Heart right ventricle (tissue), 16 donors: ENCODE results near the gene GPSM1. TPM values are rescaled to one million over a fixed set of nuclear protein-coding genes. Genes with fewer than 3 reads are reported as not detected.

ENCODE experiments used
- ATAC-seq, 8 donors: fragments of 200-7000 bp; cut with Tn5 transposase; one replicate each; pipeline ENCODE4 v1.9.1; 2020; ENCODE audit warnings: mild to moderate bottlenecking in 8 of 8, moderate library complexity in 8 of 8, moderate number of reproducible peaks in 1 of 8
- DNase-seq, 2 donors: peaks; one replicate each; pipeline ENCODE4 v3.0.0-alpha.2; 2020
- H3K27ac ChIP-seq, 10 donors: fragments of 200-600 bp; sonication (generic) in 2 of 10; one replicate each; pipeline versions ENCODE4 v1.5.0 to v1.8.0; 2020 to 2022; ENCODE audit warnings: mild to moderate bottlenecking in 3 of 10
- H3K27me3 ChIP-seq, 7 donors: fragments of 200-600 bp; one replicate each; pipeline ENCODE4 v1.8.0; 2021 to 2022; ENCODE audit warnings: mild to moderate bottlenecking in 2 of 7
- H3K36me3 ChIP-seq, 9 donors: fragments of 200-600 bp; sonication (generic) in 1 of 9; one replicate each; pipeline versions ENCODE4 v1.5.0 to v1.8.0; 2020 to 2022; ENCODE audit warnings: mild to moderate bottlenecking in 2 of 9
- H3K4me1 ChIP-seq, 9 donors: fragments of 200-600 bp; sonication (generic) in 1 of 9; one replicate each; pipeline versions ENCODE4 v1.5.0 to v1.8.0; 2020 to 2022; ENCODE audit warnings: mild to moderate bottlenecking in 4 of 9
- H3K4me3 ChIP-seq, 10 donors: fragments of 200-600 bp; sonication (generic) in 2 of 10; one replicate each; pipeline versions ENCODE4 v1.5.0 to v1.8.0; 2020 to 2022; ENCODE audit warnings: mild to moderate bottlenecking in 7 of 10, moderate library complexity in 2 of 10
- H3K9me3 ChIP-seq, 11 donors: fragments of 200-600 bp in 10 of 11; sonication (generic) in 2 of 11; one replicate each; pipeline versions ENCODE4 v1.5.0 to v1.8.0; 2013 to 2022; ENCODE audit warnings: mild to moderate bottlenecking in 2 of 11, control low read depth in 1 of 11, moderate library complexity in 1 of 11
- WGBS, 2 donors: extraction: QIAGEN DNeasy Blood & Tissue Kit; methylation state at CpG; one replicate each; pipeline ENCODE4 v1.1.7; 2013; ENCODE audit warnings: inconsistent platforms in 1 of 2; 5-methylcytosine and 5-hydroxymethylcytosine counted together
- intact Hi-C, 10 donors: fragments of 100-400 bp; cut with DNase I; formaldehyde crosslinking; loops; one replicate each; pipeline versions ENCODE4 v1.11.1 to v1.14.2; 2022
- polyA plus RNA-seq, 2 donors: library from polyadenylated mRNA; stranded (reverse); fragments of 200-250 nt; gene quantifications; one replicate each; pipeline ENCODE4 v1.2.3, GENCODE V29; 2013
- total RNA-seq, 10 donors: library from RNA; stranded (reverse); fragmentation: NEBNext Ultra II Directional in 3 of 10; extraction: Animal tissue kit (Norgen Biotek cat#: 25700) in 3 of 10; gene quantifications; one replicate each; pipeline versions ENCODE4 v1.2.1 to v1.2.4, GENCODE V29; 2021 to 2023
- TF ChIP-seq, protein P1 (sequence below), 9 donors: fragments of 200-600 bp; sonication (generic) in 2 of 9; IDR thresholded peaks; one replicate each; pipeline versions ENCODE4 v1.5.0 to v1.8.0; 2021 to 2022; ENCODE audit warnings: antibody characterized with exemption in 9 of 9, mild to moderate bottlenecking in 5 of 9, moderate library complexity in 1 of 9
- donor health status: Arrhythmogenic right ventricular cardiomyopathy.
- donor health status: ischemic (EF 13 %, LVEDD 7.1; RV severe dilation, severe dysfunction).
- donor health status: healthy with polysubstance abuse.
- donor health status: DM: no; HTN: yes; CAD: no.
- donor health status: DM: no; HTN: no; CAD: no.
- donor health status: ischemic (EF 25% LVEDD 6.9; RV normal size, moderate dysfunction).
- donor health status: ischemic (EF 25% LVEDD 5.7; RV mildly dilated, moderate dysfunction).
- donor health status: healthy.
- donor health status: DM: yes; HTN: yes; CAD: no.
- donor health status: Ischemic cardiomyopathy.
- donor health status: ischemic (EF 35%, LVEDD 5.7; RV mildly dilated, moderate dysfunction).
- donor health status: nonischemic (EF 11% LVEDD 7.7; RV severe dilation, severe dysfunction).
- donor health status: DM: yes; HTN: yes; CAD: no.
- donor health status: PGD.
- donor health status: ischemic (EF 29% LVEDD 5.4; RV normal size, mild dysfunction).
- donor health status: nonischemic (EF 23%, LVEDD 6.1; RV moderate dilation, normal function).

The GPSM1 gene
- total and polyA plus RNA-seq, 12 donors, result 19.4 to 87.8 (median 25.8) TPM

DNA sequence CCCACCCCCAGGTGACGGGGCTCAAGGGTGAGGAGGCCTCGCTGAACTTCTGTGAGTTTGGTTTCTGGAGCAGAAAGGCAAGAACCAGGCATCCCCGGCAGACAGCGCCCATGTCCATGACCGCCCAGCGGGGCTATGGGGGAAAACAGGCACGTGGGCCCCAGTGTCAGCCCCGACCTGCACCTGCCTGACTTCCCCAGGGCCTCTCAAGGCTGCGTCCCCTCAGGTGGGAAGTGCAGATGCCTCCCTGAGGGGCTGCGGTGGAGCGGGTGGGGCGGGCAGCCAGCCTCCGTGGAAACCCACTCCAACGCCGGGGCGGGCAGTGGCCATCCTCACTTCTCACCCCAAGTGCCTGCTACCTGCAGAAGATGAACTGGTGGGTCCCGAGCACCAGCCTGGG, 53.0 kb downstream of the GPSM1 start:
- Histone ChIP-seq H3K4me3 (no peak overlapping the region), H3K4me1 (peaks cover 0 to 15% (median 3%) of the 10 kb centered on the region in 9 donors), H3K27ac (no peak overlapping the region), H3K9me3 (no peaks in the 10 kb centered on the region), H3K36me3 (peaks cover 0 to 78% (median 14%) of the 10 kb centered on the region in 9 donors), H3K27me3 (no peaks in the 10 kb centered on the region)
- TF ChIP-seq, protein P1, sequence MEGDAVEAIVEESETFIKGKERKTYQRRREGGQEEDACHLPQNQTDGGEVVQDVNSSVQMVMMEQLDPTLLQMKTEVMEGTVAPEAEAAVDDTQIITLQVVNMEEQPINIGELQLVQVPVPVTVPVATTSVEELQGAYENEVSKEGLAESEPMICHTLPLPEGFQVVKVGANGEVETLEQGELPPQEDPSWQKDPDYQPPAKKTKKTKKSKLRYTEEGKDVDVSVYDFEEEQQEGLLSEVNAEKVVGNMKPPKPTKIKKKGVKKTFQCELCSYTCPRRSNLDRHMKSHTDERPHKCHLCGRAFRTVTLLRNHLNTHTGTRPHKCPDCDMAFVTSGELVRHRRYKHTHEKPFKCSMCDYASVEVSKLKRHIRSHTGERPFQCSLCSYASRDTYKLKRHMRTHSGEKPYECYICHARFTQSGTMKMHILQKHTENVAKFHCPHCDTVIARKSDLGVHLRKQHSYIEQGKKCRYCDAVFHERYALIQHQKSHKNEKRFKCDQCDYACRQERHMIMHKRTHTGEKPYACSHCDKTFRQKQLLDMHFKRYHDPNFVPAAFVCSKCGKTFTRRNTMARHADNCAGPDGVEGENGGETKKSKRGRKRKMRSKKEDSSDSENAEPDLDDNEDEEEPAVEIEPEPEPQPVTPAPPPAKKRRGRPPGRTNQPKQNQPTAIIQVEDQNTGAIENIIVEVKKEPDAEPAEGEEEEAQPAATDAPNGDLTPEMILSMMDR (IDR thresholded peaks at IDR 0.05), result no peak
- DNase-seq, result no peak
- intact Hi-C loops, result no loop called here
- no peak for ATAC-seq
- 94 to 95% methylated on average over 17 of the region's 17 CpGs for WGBS, 2 donors

- peak in 1 of 2 donors; percentile 67 for DNase-seq
- Histone ChIP-seq H3K36me3 (peaks cover 0 to 85% (median 21%) of the 10 kb centered on the region in 9 donors), H3K27me3 (no peaks in the 10 kb centered on the region), H3K4me1 (peaks cover 0 to 15% (median 3%) of the 10 kb centered on the region in 9 donors), H3K9me3 (no peaks in the 10 kb centered on the region), H3K4me3 (no peak overlapping the region), H3K27ac (no peak overlapping the region)
- WGBS, 2 donors, result 45 to 54% methylated on average over 9 of the region's 9 CpGs
- TF ChIP-seq, protein P1 (IDR thresholded peaks at IDR 0.05), result no peak
- intact Hi-C loops, result no loop called here
- ATAC-seq, result peak; percentile 38 to 89 (median 72)
Observed at GRCh38 chr9:136381311-136381710, 54.0 kb downstream of the GPSM1 start.

GRCh38 chr9:136381966-136382513, 54.7 kb downstream of the GPSM1 start:
- Histone ChIP-seq H3K9me3 (no peaks in the 10 kb centered on the region), H3K27me3 (no peaks in the 10 kb centered on the region), H3K4me1 (peaks cover 0 to 15% (median 3%) of the 10 kb centered on the region in 9 donors), H3K36me3 (peaks cover 0 to 93% (median 25%) of the 10 kb centered on the region in 9 donors), H3K27ac (no peak overlapping the region), H3K4me3 (no peak overlapping the region)
- TF ChIP-seq, protein P1 (IDR thresholded peaks at IDR 0.05), result no peak
- DNase-seq, result no peak
- intact Hi-C loops, result no loop called here
- no peak for ATAC-seq
- WGBS, 2 donors, result 92 to 94% methylated on average over 25 of the region's 25 CpGs

- TF ChIP-seq, protein P1 (IDR thresholded peaks at IDR 0.05), result no peak
- WGBS, 2 donors, result 96 to 99% methylated on average over 20 of the region's 20 CpGs
- no peak for DNase-seq
- no peak overlapping the region for H3K27ac ChIP-seq
- no peaks in the 10 kb centered on the region for H3K9me3 ChIP-seq
- peaks cover 0 to 99% (median 39%) of the 10 kb centered on the region in 9 donors for H3K36me3 ChIP-seq
- ATAC-seq, result no peak
- H3K27me3 ChIP-seq, result no peaks in the 10 kb centered on the region
- H3K4me1 ChIP-seq, result peaks cover 0 to 12% (median 0%) of the 10 kb centered on the region in 9 donors
- no peak overlapping the region for H3K4me3 ChIP-seq
- intact Hi-C loops, result no loop called here
Observed at GRCh38 chr9:136383436-136383835, 56.1 kb downstream of the GPSM1 start.
